ENCODE measurements around the gene OOEP.

The OOEP gene

DNA sequence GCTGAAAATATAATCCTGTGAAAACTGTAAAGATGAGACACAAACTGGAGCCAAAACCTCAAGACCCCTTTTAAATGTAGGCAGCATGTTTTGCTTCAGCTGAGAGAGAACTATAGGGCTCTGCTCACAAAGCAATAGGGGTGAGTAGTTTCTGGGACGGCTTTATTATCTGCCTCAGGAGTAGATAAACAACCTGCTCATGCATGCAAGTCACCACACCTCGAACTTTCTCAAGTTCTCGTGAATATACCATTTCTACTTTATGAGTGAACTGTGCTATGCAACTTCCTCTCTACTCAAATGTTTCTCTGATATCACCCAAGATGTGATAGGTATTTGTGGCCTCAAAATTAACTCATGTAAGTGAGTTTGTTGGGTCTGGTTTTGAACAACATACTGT is 7.5 kb upstream of the OOEP start:
- DNase-seq (ENCODE audit: low read depth, low spot score): no peak

DNA sequence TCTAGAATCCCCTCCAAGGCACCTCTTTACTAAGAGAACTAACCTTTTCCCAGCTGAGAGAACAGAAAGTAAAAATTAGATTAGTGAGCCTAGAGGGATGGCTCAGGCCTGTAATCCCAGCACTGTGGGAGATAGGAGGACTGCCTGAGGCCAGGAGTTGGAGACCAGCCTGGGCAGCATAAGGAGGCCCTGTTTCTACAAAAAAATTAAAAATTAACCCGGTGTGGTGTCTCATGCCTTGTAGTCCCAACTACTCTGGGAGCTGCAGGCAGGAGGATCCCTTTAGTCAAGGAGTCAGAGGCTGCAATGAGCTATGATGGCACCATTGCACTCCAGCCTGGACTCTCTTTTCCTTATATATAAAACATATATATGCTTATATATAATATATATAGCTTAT is 5.5 kb upstream of the OOEP start:
- Histone ChIP-seq H3K4me3 (ENCODE audit: insufficient read length, low read depth) (no peak overlapping the region), H3K9me3 (ENCODE audit: insufficient read depth, low read length) (peaks cover 10% of the 10 kb centered on the region; the same call in 1 of the 2 replicates), H3K27me3 (ENCODE audit: insufficient read depth, insufficient read length) (no peaks in the 10 kb centered on the region), H3K36me3 (ENCODE audit: insufficient read depth, insufficient read length, low read length) (no peaks in the 10 kb centered on the region), H3K4me1 (ENCODE audit: insufficient read depth, insufficient read length) (no peaks in the 10 kb centered on the region), H3K9ac (ENCODE audit: insufficient read length, low read depth) (no peak overlapping the region)
- TF ChIP-seq YY1 (IDR thresholded peaks at IDR 0.05; ENCODE audit: insufficient read depth, insufficient read length) (no peak), SUZ12 (IDR thresholded peaks at IDR 0.05; ENCODE audit: extremely low read depth, insufficient read depth, insufficient read length) (no peak)
- DNase-seq (ENCODE audit: low read depth, low spot score): no peak

More for the DNA sequence above, 7.5 kb upstream of the OOEP start:
- H3K9ac ChIP-seq (ENCODE audit: insufficient read length, low read depth): no peak overlapping the region
- no peaks in the 10 kb centered on the region for H3K27me3 ChIP-seq (ENCODE audit: insufficient read depth, insufficient read length)
- no peaks in the 10 kb centered on the region for H3K4me1 ChIP-seq (ENCODE audit: insufficient read depth, insufficient read length)
- TF ChIP-seq SUZ12 (IDR thresholded peaks at IDR 0.05; ENCODE audit: extremely low read depth, insufficient read depth, insufficient read length) (no peak), YY1 (IDR thresholded peaks at IDR 0.05; ENCODE audit: insufficient read depth, insufficient read length) (no peak), ZNF274 (IDR thresholded peaks at IDR 0.05; ENCODE audit: low read depth, low read length) (no peak)
- no peak overlapping the region for H3K4me3 ChIP-seq (ENCODE audit: insufficient read length, low read depth)
- peaks cover 4% of the 10 kb centered on the region; the same call in 1 of the 2 replicates for H3K9me3 ChIP-seq (ENCODE audit: insufficient read depth, low read length)
- no peaks in the 10 kb centered on the region for H3K36me3 ChIP-seq (ENCODE audit: insufficient read depth, insufficient read length, low read length)

DNA sequence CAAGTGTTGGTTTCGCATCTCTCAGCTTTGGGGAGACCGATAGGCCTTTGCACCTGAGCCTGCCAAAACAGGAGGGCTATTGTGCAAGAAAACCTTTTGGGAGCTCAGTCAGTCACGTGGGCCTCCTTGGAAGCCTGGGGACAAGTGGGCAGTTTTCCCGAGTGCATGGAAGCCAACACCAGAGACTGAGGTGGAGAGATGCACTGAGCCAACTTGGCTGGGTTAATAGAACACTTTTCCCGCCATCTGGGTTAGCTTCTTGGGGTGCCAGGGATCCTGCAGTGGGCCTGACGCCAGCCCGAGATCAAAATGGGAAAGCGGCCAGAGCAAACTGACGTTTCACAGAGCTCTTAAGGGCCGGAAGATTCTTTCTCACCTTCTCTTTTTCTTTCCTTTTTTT is 2.8 kb upstream of the OOEP start:
- Histone ChIP-seq H3K9ac (ENCODE audit: insufficient read length, low read depth) (no peak overlapping the region), H3K36me3 (ENCODE audit: insufficient read depth, insufficient read length, low read length) (no peaks in the 10 kb centered on the region), H3K27me3 (ENCODE audit: insufficient read depth, insufficient read length) (peaks cover 13% of the 10 kb centered on the region), H3K9me3 (ENCODE audit: insufficient read depth, low read length) (peaks cover 10% of the 10 kb centered on the region; the same call in 1 of the 2 replicates), H3K4me1 (ENCODE audit: insufficient read depth, insufficient read length) (no peaks in the 10 kb centered on the region), H3K4me3 (ENCODE audit: insufficient read length, low read depth) (no peak overlapping the region)
- TF ChIP-seq YY1 (IDR thresholded peaks at IDR 0.05; ENCODE audit: insufficient read depth, insufficient read length) (no peak), SUZ12 (IDR thresholded peaks at IDR 0.05; ENCODE audit: extremely low read depth, insufficient read depth, insufficient read length) (no peak)
- no peak for DNase-seq (ENCODE audit: low read depth, low spot score)

DNA sequence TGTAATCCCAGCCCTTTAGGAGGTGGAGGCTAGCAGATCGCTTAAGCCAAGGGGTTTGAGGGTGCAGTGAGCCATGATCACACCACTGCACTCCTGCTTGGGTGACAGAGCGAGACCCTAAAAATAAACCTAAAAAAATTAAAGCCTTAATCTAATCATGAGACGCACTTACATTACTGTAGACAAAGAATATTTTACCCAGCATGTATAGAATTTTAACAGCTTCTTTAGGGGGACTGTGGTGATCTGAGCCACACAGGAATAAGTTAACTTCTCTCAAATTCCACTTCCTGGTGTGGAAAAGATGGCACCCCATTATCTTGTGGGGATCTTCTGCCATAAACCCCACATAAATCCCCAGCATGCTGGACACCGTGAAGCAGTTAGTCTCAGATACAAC is 2.3 kb upstream of the OOEP start:
- Histone ChIP-seq H3K27me3 (ENCODE audit: insufficient read depth, insufficient read length) (peaks cover 13% of the 10 kb centered on the region), H3K9ac (ENCODE audit: insufficient read length, low read depth) (no peak overlapping the region), H3K4me3 (ENCODE audit: insufficient read length, low read depth) (no peak overlapping the region), H3K36me3 (ENCODE audit: insufficient read depth, insufficient read length, low read length) (no peaks in the 10 kb centered on the region), H3K9me3 (ENCODE audit: insufficient read depth, low read length) (peaks cover 10% of the 10 kb centered on the region; the same call in 1 of the 2 replicates), H3K4me1 (ENCODE audit: insufficient read depth, insufficient read length) (no peaks in the 10 kb centered on the region)
- DNase-seq (ENCODE audit: low read depth, low spot score): no peak
- no peak for TF ChIP-seq SUZ12 (IDR thresholded peaks at IDR 0.05; ENCODE audit: extremely low read depth, insufficient read depth, insufficient read length)
- TF ChIP-seq ZNF274 (IDR thresholded peaks at IDR 0.05; ENCODE audit: low read depth, low read length): no peak
- no peak for TF ChIP-seq YY1 (IDR thresholded peaks at IDR 0.05; ENCODE audit: insufficient read depth, insufficient read length)

DNA sequence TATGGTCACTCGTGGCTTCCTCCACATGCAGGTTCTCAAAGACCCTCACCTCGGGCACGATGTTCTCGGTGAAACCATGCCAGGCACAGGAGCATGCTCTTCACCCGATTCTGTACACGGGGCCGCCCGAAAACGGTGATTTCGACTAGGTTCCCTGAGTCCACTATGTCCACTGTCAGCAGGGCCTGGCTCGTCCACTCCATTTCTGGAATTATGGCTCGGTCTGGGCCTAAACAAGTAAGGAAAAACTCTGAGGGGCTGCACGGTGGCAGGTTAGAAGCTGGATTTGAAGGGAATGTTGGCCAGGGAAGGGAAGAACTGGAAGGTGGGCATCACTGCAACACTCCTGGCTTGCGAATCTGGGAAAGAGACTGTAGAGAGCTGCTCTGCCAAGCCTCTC is 540 bp downstream of the OOEP start:
- no peak for TF ChIP-seq ZNF274 (IDR thresholded peaks at IDR 0.05; ENCODE audit: low read depth, low read length)
- TF ChIP-seq YY1 (IDR thresholded peaks at IDR 0.05; ENCODE audit: insufficient read depth, insufficient read length): no peak
- TF ChIP-seq SUZ12 (IDR thresholded peaks at IDR 0.05; ENCODE audit: extremely low read depth, insufficient read depth, insufficient read length): no peak

DNA sequence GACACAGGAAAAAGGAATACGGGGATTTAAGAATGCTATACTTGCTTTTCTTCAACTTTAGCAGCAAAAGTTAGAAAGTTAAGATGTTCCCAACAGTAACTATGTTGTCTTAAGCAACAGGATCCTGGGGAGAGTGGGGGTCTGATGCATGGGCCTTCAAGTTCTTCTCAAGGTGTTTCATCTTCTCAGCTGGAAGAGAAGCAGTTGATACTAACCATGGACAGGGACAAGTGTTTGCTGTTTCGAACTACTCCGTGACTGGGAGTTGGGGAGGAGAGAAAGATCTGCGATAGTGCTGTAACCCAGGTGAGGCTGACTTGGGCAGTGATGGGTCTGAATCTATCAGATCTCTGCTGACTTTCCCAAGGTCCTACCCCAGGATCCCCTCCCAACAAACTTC is 1.0 kb downstream of the OOEP start:
- peaks cover 13% of the 10 kb centered on the region for H3K27me3 ChIP-seq (ENCODE audit: insufficient read depth, insufficient read length)
- DNase-seq (ENCODE audit: low read depth, low spot score): no peak
- no peak overlapping the region for H3K4me3 ChIP-seq (ENCODE audit: insufficient read length, low read depth)
- peaks cover 10% of the 10 kb centered on the region; the same call in 1 of the 2 replicates for H3K9me3 ChIP-seq (ENCODE audit: insufficient read depth, low read length)
- TF ChIP-seq ZNF274 (IDR thresholded peaks at IDR 0.05; ENCODE audit: low read depth, low read length): no peak
- no peaks in the 10 kb centered on the region for H3K4me1 ChIP-seq (ENCODE audit: insufficient read depth, insufficient read length)
- H3K9ac ChIP-seq (ENCODE audit: insufficient read length, low read depth): no peak overlapping the region
- H3K36me3 ChIP-seq (ENCODE audit: insufficient read depth, insufficient read length, low read length): no peaks in the 10 kb centered on the region

More for the DNA sequence above, 540 bp downstream of the OOEP start:
- peaks cover 10% of the 10 kb centered on the region; the same call in 1 of the 2 replicates for H3K9me3 ChIP-seq (ENCODE audit: insufficient read depth, low read length)
- H3K4me3 ChIP-seq (ENCODE audit: insufficient read length, low read depth): no peak overlapping the region
- no peaks in the 10 kb centered on the region for H3K36me3 ChIP-seq (ENCODE audit: insufficient read depth, insufficient read length, low read length)
- no peaks in the 10 kb centered on the region for H3K4me1 ChIP-seq (ENCODE audit: insufficient read depth, insufficient read length)
- no peak overlapping the region for H3K9ac ChIP-seq (ENCODE audit: insufficient read length, low read depth)
- peaks cover 13% of the 10 kb centered on the region for H3K27me3 ChIP-seq (ENCODE audit: insufficient read depth, insufficient read length)
- DNase-seq (ENCODE audit: low read depth, low spot score): no peak

DNA sequence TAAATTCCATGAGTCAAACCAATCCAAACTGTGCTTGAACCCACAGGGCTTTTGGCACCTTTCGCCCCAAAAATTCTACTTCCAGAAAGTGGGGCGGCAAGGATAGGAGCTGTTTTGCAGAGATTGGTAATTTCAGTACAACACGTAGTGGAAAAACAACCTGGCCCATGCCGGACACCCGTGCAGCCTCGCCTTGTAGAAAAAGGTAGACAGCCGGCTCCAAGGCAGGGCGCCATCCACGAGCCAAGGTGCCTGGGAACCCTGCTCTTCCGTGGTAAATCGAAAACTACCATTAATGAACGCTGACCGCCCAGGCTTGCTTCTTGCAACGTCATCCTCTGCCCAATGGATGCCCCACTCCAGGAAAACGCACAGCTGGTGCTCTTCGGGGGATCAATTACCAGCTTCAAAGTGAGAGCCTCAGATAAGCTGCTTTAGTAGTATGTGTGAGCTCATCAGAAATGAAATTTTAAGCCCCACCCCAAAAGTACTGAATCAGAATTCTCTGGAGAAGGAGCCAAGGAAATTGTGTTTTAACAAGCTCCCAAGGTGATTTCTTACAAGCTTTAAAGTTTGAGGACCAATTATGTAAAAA is 1.8 kb downstream of the OOEP start:
- TF ChIP-seq ZNF274 (IDR thresholded peaks at IDR 0.05; ENCODE audit: low read depth, low read length): no peak
- TF ChIP-seq SUZ12 (IDR thresholded peaks at IDR 0.05; ENCODE audit: extremely low read depth, insufficient read depth, insufficient read length): no peak
- no peak for TF ChIP-seq YY1 (IDR thresholded peaks at IDR 0.05; ENCODE audit: insufficient read depth, insufficient read length)
- no peak overlapping the region for H3K9ac ChIP-seq (ENCODE audit: insufficient read length, low read depth)
- no peaks in the 10 kb centered on the region for H3K36me3 ChIP-seq (ENCODE audit: insufficient read depth, insufficient read length, low read length)
- no peak for DNase-seq (ENCODE audit: low read depth, low spot score)
- H3K4me3 ChIP-seq (ENCODE audit: insufficient read length, low read depth): no peak overlapping the region
- H3K4me1 ChIP-seq (ENCODE audit: insufficient read depth, insufficient read length): no peaks in the 10 kb centered on the region
- H3K27me3 ChIP-seq (ENCODE audit: insufficient read depth, insufficient read length): peaks cover 17% of the 10 kb centered on the region
- peaks cover 18% of the 10 kb centered on the region; the same call in 1 of the 2 replicates for H3K9me3 ChIP-seq (ENCODE audit: insufficient read depth, low read length)
